Smooth muscle cell (in vitro differentiated cells): ENCODE results near the gene DCBLD2. TPM values are rescaled to one million over a fixed set of nuclear protein-coding genes. Genes with fewer than 3 reads are reported as not detected.

Experiments
- DNase-seq: peaks from one replicate; lab custom pipeline; 2025; ENCODE audit not compliant: unreplicated experiment; lab: John Stamatoyannopoulos, UW
- H2AFZ ChIP-seq: fragments of 200-600 bp; sonication (generic); 2 replicates; pipeline ENCODE4 v1.6.0; 2016; ENCODE audit warnings: antibody characterized with exemption, low read depth, mild to moderate bottlenecking
- H3F3A ChIP-seq: fragments of 200-600 bp; sonication (generic); 2 replicates; pipeline ENCODE4 v1.6.0; 2017; ENCODE audit warnings: antibody characterized with exemption, low read depth
- H3K27ac ChIP-seq: fragments of 200-600 bp; sonication (generic); 2 replicates; pipeline ENCODE4 v1.5.1; 2016; ENCODE audit warnings: low read depth, mild to moderate bottlenecking
- H3K27me3 ChIP-seq: fragments of 200-600 bp; sonication (generic); 2 replicates; pipeline ENCODE4 v1.6.1; 2016; ENCODE audit warnings: low read depth, mild to moderate bottlenecking
- H3K36me3 ChIP-seq: fragments of 200-600 bp; sonication (generic); 2 replicates; pipeline ENCODE4 v1.5.1; 2016; ENCODE audit warnings: low read depth
- H3K4me1 ChIP-seq: fragments of 200-600 bp; sonication (generic); 2 replicates; pipeline ENCODE4 v1.5.1; 2016; ENCODE audit warnings: low read depth
- H3K4me2 ChIP-seq: fragments of 200-600 bp; sonication (generic); 2 replicates; pipeline ENCODE4 v1.6.0; 2016; ENCODE audit warnings: mild to moderate bottlenecking
- H3K4me3 ChIP-seq: fragments of 200-600 bp; sonication (generic); 2 replicates; pipeline ENCODE4 v1.5.1; 2016; ENCODE audit warnings: mild to moderate bottlenecking
- H3K79me2 ChIP-seq: fragments of 200-600 bp; sonication (generic); 2 replicates; pipeline ENCODE4 v1.6.0; 2016; ENCODE audit warnings: low read depth, mild to moderate bottlenecking
- H3K9ac ChIP-seq: fragments of 200-600 bp; sonication (generic); 2 replicates; pipeline ENCODE4 v1.6.0; 2016; ENCODE audit warnings: low read depth
- H3K9me3 ChIP-seq: fragments of 200-600 bp; sonication (generic); replicated peaks from 2 replicates; pipeline ENCODE4 v1.5.1; 2016; ENCODE audit warnings: low read depth
- H4K20me1 ChIP-seq: fragments of 200-600 bp; sonication (generic); 2 replicates; pipeline ENCODE4 v1.6.0; 2016; ENCODE audit warnings: low read depth
- CTCF ChIP-seq: fragments of 200-600 bp; sonication (generic); IDR thresholded peaks from 2 replicates; pipeline ENCODE4 v1.5.1; 2017; ENCODE audit warnings: borderline replicate concordance, mild to moderate bottlenecking, antibody characterized with exemption; ENCODE audit not compliant: insufficient read depth, poor library complexity, severe bottlenecking
- WGBS: methylation state at CpG from one replicate; pipeline ENCODE4 v1.1.7; 2016; ENCODE audit warnings: low lambda C conversion rate; 5-methylcytosine and 5-hydroxymethylcytosine counted together
- polyA plus RNA-seq: library from polyadenylated mRNA; unstranded; fragments of >200 nt; fragmentation: Nextera tagmentation; extraction: Ambion mirVana; gene quantifications from 2 replicates; pipeline ENCODE4 v1.2.1, GENCODE V29; 2016
- total RNA-seq: library from RNA; depleted of rRNA; stranded (reverse); fragments of >200 nt; gene quantifications from 2 replicates; pipeline ENCODE4 v1.2.3, GENCODE V29; 2014

DCBLD2 gene
- total and polyA plus RNA-seq, 2 experiments from 2014 or later = 39.9 to 111 TPM

GRCh38 chr3:98827221-98827920 lies 74.1 kb downstream of the DCBLD2 start:
- Histone ChIP-seq H2AFZ (no peak overlapping the region), H3K4me2 (no peak overlapping the region), H3F3A (no peaks in the 10 kb centered on the region), H3K9me3 (no peaks in the 10 kb centered on the region), H3K27ac (no peak overlapping the region), H3K9ac (no peak overlapping the region), H3K27me3 (no peaks in the 10 kb centered on the region), H3K4me1 (no peaks in the 10 kb centered on the region), H3K36me3 (peaks cover 5% of the 10 kb centered on the region), H3K4me3 (no peak overlapping the region), H3K79me2 (no peaks in the 10 kb centered on the region), H4K20me1 (peaks cover 4% of the 10 kb centered on the region)
- no peak for DNase-seq
- no peak for TF ChIP-seq CTCF
- 79% methylated on average over 1 of the region's 1 CpG for WGBS

- Histone ChIP-seq H3K4me2 (no peak overlapping the region), H3K4me3 (no peak overlapping the region), H3K9me3 (no peaks in the 10 kb centered on the region), H3K36me3 (no peaks in the 10 kb centered on the region), H3K4me1 (no peaks in the 10 kb centered on the region), H3K27ac (no peak overlapping the region), H3K79me2 (no peaks in the 10 kb centered on the region), H3K27me3 (no peaks in the 10 kb centered on the region), H4K20me1 (peaks cover 4% of the 10 kb centered on the region), H3F3A (no peaks in the 10 kb centered on the region), H2AFZ (no peak overlapping the region), H3K9ac (no peak overlapping the region)
- DNase-seq = no peak
- 87% methylated on average over 3 of the region's 3 CpGs for WGBS
- TF ChIP-seq CTCF = no peak
Measured at GRCh38 chr3:98826126-98826525, 75.4 kb downstream of the DCBLD2 start.

GRCh38 chr3:98824256-98824655 lies 77.2 kb downstream of the DCBLD2 start:
- Histone ChIP-seq H3K9ac (no peak overlapping the region), H3F3A (peaks cover 6% of the 10 kb centered on the region), H2AFZ (no peak overlapping the region), H3K27me3 (no peaks in the 10 kb centered on the region), H3K79me2 (no peaks in the 10 kb centered on the region), H4K20me1 (peaks cover 4% of the 10 kb centered on the region), H3K9me3 (no peaks in the 10 kb centered on the region), H3K4me3 (no peak overlapping the region), H3K36me3 (no peaks in the 10 kb centered on the region), H3K27ac (no peak overlapping the region), H3K4me1 (no peaks in the 10 kb centered on the region), H3K4me2 (no peak overlapping the region)
- no peak for TF ChIP-seq CTCF
- no peak for DNase-seq
- WGBS = 96% methylated on average over 6 of the region's 6 CpGs

- no peak overlapping the region for H3K9ac ChIP-seq
- no peak for TF ChIP-seq CTCF
- no peaks in the 10 kb centered on the region for H3K27me3 ChIP-seq
- H3K79me2 ChIP-seq = no peaks in the 10 kb centered on the region
- H3K27ac ChIP-seq = no peak overlapping the region
- no peak overlapping the region for H3K4me2 ChIP-seq
- no peaks in the 10 kb centered on the region for H3K9me3 ChIP-seq
- WGBS = 98% methylated on average over 4 of the region's 4 CpGs
- H4K20me1 ChIP-seq = peaks cover 4% of the 10 kb centered on the region
- H3K36me3 ChIP-seq = peaks cover 4% of the 10 kb centered on the region
- peaks cover 6% of the 10 kb centered on the region for H3F3A ChIP-seq
- no peaks in the 10 kb centered on the region for H3K4me1 ChIP-seq
- no peak for DNase-seq
- no peak overlapping the region for H3K4me3 ChIP-seq
- H2AFZ ChIP-seq = no peak overlapping the region
Measured at GRCh38 chr3:98823791-98824190, 77.7 kb downstream of the DCBLD2 start.
